Measurements from ENCODE around the gene BICC1. TPM values are rescaled to one million over a fixed set of nuclear protein-coding genes. Genes with fewer than 3 reads are reported as not detected.

Gene BICC1
- polyA plus RNA-seq, 1 donor (not counting 4 experiments of a cell fraction or from before 2014, with no cell fraction given): 4.2 TPM

GRCh38 chr10:58517491-58518355 lies 5.1 kb downstream of the BICC1 start:
- DNase-seq (ENCODE audit: low read depth, low spot score): no peak
- dilution Hi-C loops (cut with MboI; ENCODE audit: extremely low pct_ligation_motif_present, low sequenced_read_pairs): no loop called here

GRCh38 chr10:58518775-58519174 lies 6.1 kb downstream of the BICC1 start:
- Histone ChIP-seq H3K79me2 (ENCODE audit: control insufficient read depth, insufficient read depth, low read length) (peaks cover 31% of the 10 kb centered on the region), H3K4me2 (ENCODE audit: control insufficient read depth, extremely low read depth, insufficient read depth, low read depth, low read length) (no peak overlapping the region), H3K27ac (ENCODE audit: control insufficient read depth, insufficient read depth, low read length) (no peak overlapping the region), H3K4me1 (ENCODE audit: control insufficient read depth, extremely low read depth, insufficient read depth, low read length) (peaks cover 5% of the 10 kb centered on the region), H3K9me3 (ENCODE audit: control insufficient read depth, low read depth, low read length) (no peaks in the 10 kb centered on the region), H3K9ac (ENCODE audit: control insufficient read depth, extremely low read depth, insufficient read depth, low read length) (no peak overlapping the region), H3K4me3 (ENCODE audit: control insufficient read depth in 2 of 3, extremely low read depth in 1 of 3, insufficient read depth in 2 of 3, low read depth in 1 of 3, low read length in 3 of 3) (no peak overlapping the region), H3K9me1 (ENCODE audit: control insufficient read depth, extremely low read depth, insufficient read depth, low read length) (no peaks in the 10 kb centered on the region), H3K36me3 (ENCODE audit: control insufficient read depth in 2 of 2, extremely low read depth in 1 of 2, insufficient read depth in 2 of 2, low read length in 2 of 2) (no peaks in the 10 kb centered on the region), H2AFZ (ENCODE audit: control insufficient read depth, low read length) (no peak overlapping the region), H4K20me1 (ENCODE audit: control insufficient read depth, extremely low read depth, insufficient read depth, low read length) (no peaks in the 10 kb centered on the region), H3K27me3 (ENCODE audit: control insufficient read depth, extremely low read depth, insufficient read depth, low read length) (peaks cover under 1% of the 10 kb centered on the region)
- no peak for TF ChIP-seq CTCF (optimal IDR thresholded peaks at IDR 0.05 in 1 of 3, IDR thresholded peaks at IDR 0.05 in 1 of 3, conservative IDR thresholded peaks at IDR 0.05 in 1 of 3; ENCODE audit: extremely low read depth in 1 of 3, insufficient read depth in 2 of 3, low read length in 3 of 3)
- FAIRE-seq (peak; percentile 32), DNase-seq (ENCODE audit: low read depth, low spot score) (no peak)
- dilution Hi-C loops (cut with MboI; ENCODE audit: extremely low pct_ligation_motif_present, low sequenced_read_pairs): no loop called here

More at GRCh38 chr10:58517491-58518355, 5.1 kb downstream of the BICC1 start:
- peaks cover 38% of the 10 kb centered on the region for H3K79me2 ChIP-seq (ENCODE audit: control insufficient read depth, insufficient read depth, low read length)
- no peaks in the 10 kb centered on the region for H3K36me3 ChIP-seq (ENCODE audit: control insufficient read depth in 2 of 2, extremely low read depth in 1 of 2, insufficient read depth in 2 of 2, low read length in 2 of 2)
- peaks cover 8% of the 10 kb centered on the region for H3K4me1 ChIP-seq (ENCODE audit: control insufficient read depth, extremely low read depth, insufficient read depth, low read length)
- H3K4me2 ChIP-seq (ENCODE audit: control insufficient read depth, extremely low read depth, insufficient read depth, low read depth, low read length): no peak overlapping the region
- peak; percentile 23 for FAIRE-seq
- H3K27me3 ChIP-seq (ENCODE audit: control insufficient read depth, extremely low read depth, insufficient read depth, low read length): peaks cover 9% of the 10 kb centered on the region
- no peak for TF ChIP-seq EZH2 (IDR thresholded peaks at IDR 0.05; ENCODE audit: low read length)
- TF ChIP-seq CTCF (optimal IDR thresholded peaks at IDR 0.05 in 1 of 3, IDR thresholded peaks at IDR 0.05 in 1 of 3, conservative IDR thresholded peaks at IDR 0.05 in 1 of 3; ENCODE audit: extremely low read depth in 1 of 3, insufficient read depth in 2 of 3, low read length in 3 of 3): no peak
- H4K20me1 ChIP-seq (ENCODE audit: control insufficient read depth, extremely low read depth, insufficient read depth, low read length): no peaks in the 10 kb centered on the region
- no peaks in the 10 kb centered on the region for H3K9me1 ChIP-seq (ENCODE audit: control insufficient read depth, extremely low read depth, insufficient read depth, low read length)
- H3K9me3 ChIP-seq (ENCODE audit: control insufficient read depth, low read depth, low read length): no peaks in the 10 kb centered on the region
- no peak overlapping the region for H3K4me3 ChIP-seq (ENCODE audit: control insufficient read depth in 2 of 3, extremely low read depth in 1 of 3, insufficient read depth in 2 of 3, low read depth in 1 of 3, low read length in 3 of 3)
- no peak overlapping the region for H3K27ac ChIP-seq (ENCODE audit: control insufficient read depth, insufficient read depth, low read length)
- no peak overlapping the region for H3K9ac ChIP-seq (ENCODE audit: control insufficient read depth, extremely low read depth, insufficient read depth, low read length)
- H2AFZ ChIP-seq (ENCODE audit: control insufficient read depth, low read length): no peak overlapping the region

All from keratinocyte (primary cell).